Fibroblast of lung (primary cell): Measurements from ENCODE around the gene OR52L1.

ENCODE experiments used
- CTCF ChIP-seq, 2 donors: IDR thresholded peaks in 1 of 2; conservative IDR thresholded peaks in 1 of 2; 1 replicate in 1 of 2; 2 replicates in 1 of 2; pipeline ENCODE4 v1.5.1; 2011 to 2012; ENCODE audit warnings: low read length in 2 of 2, control low read depth in 1 of 2, inconsistent platforms in 1 of 2, low read depth in 1 of 2, mild to moderate bottlenecking in 1 of 2
- EZH2 ChIP-seq: IDR thresholded peaks from 2 replicates; pipeline ENCODE4 v1.5.1; 2012; ENCODE audit warnings: low read length, control low read depth, mild to moderate bottlenecking; ENCODE audit errors: missing control alignments

GRCh38 chr11:6013042-6013441, 26.3 kb upstream of the OR52L1 start:
- TF ChIP-seq CTCF (conservative IDR thresholded peaks at IDR 0.05 in 1 of 2, IDR thresholded peaks at IDR 0.05 in 1 of 2; ENCODE audit: low read depth in 1 of 2, low read length in 2 of 2) (no peak), EZH2 (no peak)
